ENCODE data around the gene PAFAH2.

The PAFAH2 gene

DNA sequence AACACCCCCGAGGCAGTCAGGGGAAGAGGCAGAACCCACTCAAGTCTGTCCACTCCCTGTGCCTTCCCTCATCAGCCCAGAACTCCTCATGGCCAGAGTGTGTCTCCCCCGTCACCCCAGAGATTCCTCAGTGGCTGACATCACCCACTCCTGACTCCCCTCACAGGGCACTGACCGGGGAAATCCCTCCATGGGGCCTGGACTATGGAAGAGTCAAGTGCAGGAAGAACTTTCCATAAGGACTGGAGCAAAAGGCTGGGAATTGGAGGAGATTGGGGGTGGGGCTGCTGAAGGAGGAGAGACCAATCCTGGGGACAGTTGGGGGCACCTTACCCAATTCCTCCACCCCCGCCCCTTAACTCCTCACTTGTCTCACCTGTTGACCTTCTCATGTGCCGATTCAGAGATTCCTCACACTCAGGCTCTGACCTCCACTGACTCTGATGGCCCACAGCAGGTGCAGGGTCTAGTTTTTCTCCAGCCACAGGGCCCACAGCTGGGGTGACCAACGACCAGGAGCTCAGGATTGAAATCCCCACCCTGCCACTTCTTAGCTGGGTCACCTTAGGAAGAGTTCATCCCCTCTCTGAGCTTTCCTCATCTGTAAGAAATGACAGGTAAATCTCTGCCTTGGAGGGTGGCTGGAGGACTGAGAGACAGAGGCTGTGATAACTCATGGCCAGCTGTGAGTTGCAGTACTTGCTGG lies 23.2 kb upstream of the PAFAH2 start:
- Histone ChIP-seq H3K4me3 (replicated peaks; ENCODE audit: insufficient read depth, low read length) (no peak overlapping the region), H3K27ac (replicated peaks) (no peak overlapping the region), H3K27me3 (ENCODE audit: insufficient read depth, poor library complexity, severe bottlenecking) (no peaks in the 10 kb centered on the region)
- TF ChIP-seq, protein P1, sequence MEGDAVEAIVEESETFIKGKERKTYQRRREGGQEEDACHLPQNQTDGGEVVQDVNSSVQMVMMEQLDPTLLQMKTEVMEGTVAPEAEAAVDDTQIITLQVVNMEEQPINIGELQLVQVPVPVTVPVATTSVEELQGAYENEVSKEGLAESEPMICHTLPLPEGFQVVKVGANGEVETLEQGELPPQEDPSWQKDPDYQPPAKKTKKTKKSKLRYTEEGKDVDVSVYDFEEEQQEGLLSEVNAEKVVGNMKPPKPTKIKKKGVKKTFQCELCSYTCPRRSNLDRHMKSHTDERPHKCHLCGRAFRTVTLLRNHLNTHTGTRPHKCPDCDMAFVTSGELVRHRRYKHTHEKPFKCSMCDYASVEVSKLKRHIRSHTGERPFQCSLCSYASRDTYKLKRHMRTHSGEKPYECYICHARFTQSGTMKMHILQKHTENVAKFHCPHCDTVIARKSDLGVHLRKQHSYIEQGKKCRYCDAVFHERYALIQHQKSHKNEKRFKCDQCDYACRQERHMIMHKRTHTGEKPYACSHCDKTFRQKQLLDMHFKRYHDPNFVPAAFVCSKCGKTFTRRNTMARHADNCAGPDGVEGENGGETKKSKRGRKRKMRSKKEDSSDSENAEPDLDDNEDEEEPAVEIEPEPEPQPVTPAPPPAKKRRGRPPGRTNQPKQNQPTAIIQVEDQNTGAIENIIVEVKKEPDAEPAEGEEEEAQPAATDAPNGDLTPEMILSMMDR (IDR thresholded peaks at IDR 0.05; ENCODE audit: insufficient read depth, low read length): no peak
- TF ChIP-seq GABPA (IDR thresholded peaks at IDR 0.05; ENCODE audit: low read depth) (no peak), POLR2AphosphoS5 (IDR thresholded peaks at IDR 0.05; ENCODE audit: low read depth) (no peak), SPI1 (IDR thresholded peaks at IDR 0.05; ENCODE audit: borderline replicate concordance, low read depth) (no peak)
- TF ChIP-seq, protein P2, sequence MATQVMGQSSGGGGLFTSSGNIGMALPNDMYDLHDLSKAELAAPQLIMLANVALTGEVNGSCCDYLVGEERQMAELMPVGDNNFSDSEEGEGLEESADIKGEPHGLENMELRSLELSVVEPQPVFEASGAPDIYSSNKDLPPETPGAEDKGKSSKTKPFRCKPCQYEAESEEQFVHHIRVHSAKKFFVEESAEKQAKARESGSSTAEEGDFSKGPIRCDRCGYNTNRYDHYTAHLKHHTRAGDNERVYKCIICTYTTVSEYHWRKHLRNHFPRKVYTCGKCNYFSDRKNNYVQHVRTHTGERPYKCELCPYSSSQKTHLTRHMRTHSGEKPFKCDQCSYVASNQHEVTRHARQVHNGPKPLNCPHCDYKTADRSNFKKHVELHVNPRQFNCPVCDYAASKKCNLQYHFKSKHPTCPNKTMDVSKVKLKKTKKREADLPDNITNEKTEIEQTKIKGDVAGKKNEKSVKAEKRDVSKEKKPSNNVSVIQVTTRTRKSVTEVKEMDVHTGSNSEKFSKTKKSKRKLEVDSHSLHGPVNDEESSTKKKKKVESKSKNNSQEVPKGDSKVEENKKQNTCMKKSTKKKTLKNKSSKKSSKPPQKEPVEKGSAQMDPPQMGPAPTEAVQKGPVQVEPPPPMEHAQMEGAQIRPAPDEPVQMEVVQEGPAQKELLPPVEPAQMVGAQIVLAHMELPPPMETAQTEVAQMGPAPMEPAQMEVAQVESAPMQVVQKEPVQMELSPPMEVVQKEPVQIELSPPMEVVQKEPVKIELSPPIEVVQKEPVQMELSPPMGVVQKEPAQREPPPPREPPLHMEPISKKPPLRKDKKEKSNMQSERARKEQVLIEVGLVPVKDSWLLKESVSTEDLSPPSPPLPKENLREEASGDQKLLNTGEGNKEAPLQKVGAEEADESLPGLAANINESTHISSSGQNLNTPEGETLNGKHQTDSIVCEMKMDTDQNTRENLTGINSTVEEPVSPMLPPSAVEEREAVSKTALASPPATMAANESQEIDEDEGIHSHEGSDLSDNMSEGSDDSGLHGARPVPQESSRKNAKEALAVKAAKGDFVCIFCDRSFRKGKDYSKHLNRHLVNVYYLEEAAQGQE (IDR thresholded peaks at IDR 0.05; ENCODE audit: insufficient replicate concordance, low read depth): no peak
- no peak for DNase-seq (ENCODE audit: low read depth in 1 of 2, low spot score in 1 of 2)

DNA sequence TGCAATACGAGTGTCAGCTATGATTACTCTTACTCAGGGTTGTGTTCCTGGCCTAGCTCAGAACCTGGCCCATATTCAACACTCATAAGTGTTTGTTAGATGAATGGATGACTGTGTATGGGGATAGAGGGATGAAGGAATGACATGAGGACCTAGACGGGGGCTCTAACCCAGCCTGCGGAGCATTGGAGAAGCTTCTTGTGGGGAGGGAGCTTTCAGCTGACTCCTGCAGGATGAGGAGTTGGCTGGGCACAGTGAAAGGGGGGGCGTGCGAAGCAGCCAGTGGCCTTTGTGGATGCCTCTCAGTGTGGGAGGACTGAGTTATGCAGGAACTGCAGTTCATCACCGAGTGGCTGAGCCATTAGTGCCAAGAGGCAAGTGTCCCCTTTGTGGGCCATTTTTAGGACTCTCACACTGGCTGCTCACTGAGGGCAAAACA lies 22.5 kb upstream of the PAFAH2 start:
- no peaks in the 10 kb centered on the region for H3K27me3 ChIP-seq (ENCODE audit: insufficient read depth, poor library complexity, severe bottlenecking)
- no peak for DNase-seq (ENCODE audit: low read depth in 1 of 2, low spot score in 1 of 2)
- no peak overlapping the region for H3K27ac ChIP-seq (replicated peaks)
- H3K4me3 ChIP-seq (replicated peaks; ENCODE audit: insufficient read depth, low read length): no peak overlapping the region
- TF ChIP-seq POLR2AphosphoS5 (IDR thresholded peaks at IDR 0.05; ENCODE audit: low read depth) (no peak), GABPA (IDR thresholded peaks at IDR 0.05; ENCODE audit: low read depth) (no peak), SPI1 (IDR thresholded peaks at IDR 0.05; ENCODE audit: borderline replicate concordance, low read depth) (no peak)
- TF ChIP-seq, protein P1 (IDR thresholded peaks at IDR 0.05; ENCODE audit: insufficient read depth, low read length): no peak
- TF ChIP-seq, protein P2 (IDR thresholded peaks at IDR 0.05; ENCODE audit: insufficient replicate concordance, low read depth): no peak

DNA sequence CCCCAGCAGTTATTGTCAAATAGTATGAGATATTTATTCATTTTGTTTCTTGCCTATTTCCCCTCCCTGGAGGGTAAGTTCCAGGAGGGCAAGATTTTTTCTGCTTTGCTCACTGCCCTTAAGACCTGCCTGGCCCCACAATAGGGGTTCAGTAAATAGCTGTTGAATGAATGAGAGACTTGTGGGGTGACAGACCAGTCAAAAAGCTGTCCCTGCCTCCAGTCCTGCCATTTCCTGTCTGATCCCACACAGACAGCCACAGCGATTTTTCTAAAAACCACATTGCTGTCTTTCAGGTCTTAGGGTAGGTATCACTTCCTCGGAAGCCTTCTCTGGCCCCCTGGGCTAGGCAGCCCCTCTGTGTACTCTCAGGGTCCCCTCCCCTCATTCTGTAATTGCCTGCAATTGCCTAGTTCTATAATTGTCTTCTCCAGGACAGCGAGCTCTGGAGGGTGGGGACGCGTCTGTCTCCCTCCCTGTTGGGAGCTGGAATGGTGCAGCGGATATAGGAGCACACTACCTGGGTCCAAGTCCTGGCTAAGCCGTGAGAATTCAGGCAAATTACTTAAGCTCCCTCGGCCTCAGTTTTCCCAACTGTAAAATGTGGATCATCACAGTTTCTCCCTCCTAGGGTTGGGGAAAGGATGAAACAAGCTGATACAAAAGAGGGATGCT lies 21.9 kb upstream of the PAFAH2 start:
- Histone ChIP-seq H3K27me3 (ENCODE audit: insufficient read depth, poor library complexity, severe bottlenecking) (no peaks in the 10 kb centered on the region), H3K4me3 (replicated peaks; ENCODE audit: insufficient read depth, low read length) (no peak overlapping the region), H3K27ac (replicated peaks) (no peak overlapping the region)
- TF ChIP-seq SPI1 (IDR thresholded peaks at IDR 0.05; ENCODE audit: borderline replicate concordance, low read depth): 0 out of 2 replicates have a peak, but pooled peaks have one; percentile 6
- TF ChIP-seq, protein P2 (IDR thresholded peaks at IDR 0.05; ENCODE audit: insufficient replicate concordance, low read depth): no peak
- DNase-seq (ENCODE audit: low read depth in 1 of 2, low spot score in 1 of 2): no peak

Measured in HL-60 (cell line).